ENCODE data around the gene NFIC. TPM values are rescaled to one million over a fixed set of nuclear protein-coding genes. Genes with fewer than 3 reads are reported as not detected.

The NFIC gene
- total and polyA plus RNA-seq, 2 donors from 2014 or later: 20.3 to 173 TPM

- no peak for TF ChIP-seq CTCF (IDR thresholded peaks at IDR 0.05; ENCODE audit: borderline replicate concordance, extremely low read depth, insufficient read depth)
- Histone ChIP-seq H3K4me1 (ENCODE audit: control insufficient read depth in 2 of 3, insufficient read depth in 2 of 3, low read depth in 1 of 3, low read length in 3 of 3) (peaks cover 4 to 37% (median 34%) of the 10 kb centered on the region in 3 donors), H3K9ac (ENCODE audit: low read length in 3 of 3) (no peak overlapping the region), H3K27ac (ENCODE audit: low read depth in 2 of 2, low read length in 2 of 2) (peak overlapping the region in 1 of 2 donors; percentile 37), H3K4me3 (ENCODE audit: low read length in 3 of 3) (no peak overlapping the region), H3K36me3 (ENCODE audit: control insufficient read depth in 2 of 3, insufficient read depth in 3 of 3, low read length in 3 of 3) (no peaks in the 10 kb centered on the region), H3K27me3 (ENCODE audit: control insufficient read depth, insufficient read depth, low read length) (peaks cover 3% of the 10 kb centered on the region), H3K9me3 (ENCODE audit: control insufficient read depth in 2 of 3, insufficient read depth in 1 of 3, low read length in 3 of 3) (no peaks in the 10 kb centered on the region)
- FAIRE-seq: no peak
- intact Hi-C loops (cut with DNase I): no loop called here
- no peak for DNase-seq
These were observed 1.9 kb upstream of the NFIC start for GRCh38 chr19:3364501-3364858.

GRCh38 chr19:3365093-3365835 lies 1.1 kb upstream of the NFIC start:
- no peak for TF ChIP-seq CTCF (IDR thresholded peaks at IDR 0.05; ENCODE audit: borderline replicate concordance, extremely low read depth, insufficient read depth)
- peaks cover 4 to 38% (median 37%) of the 10 kb centered on the region in 3 donors for H3K4me1 ChIP-seq (ENCODE audit: control insufficient read depth in 2 of 3, insufficient read depth in 2 of 3, low read depth in 1 of 3, low read length in 3 of 3)
- H3K9ac ChIP-seq (ENCODE audit: low read length in 3 of 3): peak overlapping the region in 1 of 3 donors; percentile 58
- H3K27ac ChIP-seq (ENCODE audit: low read depth in 2 of 2, low read length in 2 of 2): peak overlapping the region; percentile 89 to 94
- no peaks in the 10 kb centered on the region for H3K36me3 ChIP-seq (ENCODE audit: control insufficient read depth in 2 of 3, insufficient read depth in 3 of 3, low read length in 3 of 3)
- DNase-seq: peak in 1 of 5 donors; percentile 32
- H3K4me3 ChIP-seq (ENCODE audit: low read length in 3 of 3): peak overlapping the region; percentile 11 to 69 (median 21)
- FAIRE-seq: no peak
- intact Hi-C loops (cut with DNase I): no loop called here
- peaks cover 3% of the 10 kb centered on the region for H3K27me3 ChIP-seq (ENCODE audit: control insufficient read depth, insufficient read depth, low read length)
- H3K9me3 ChIP-seq (ENCODE audit: control insufficient read depth in 2 of 3, insufficient read depth in 1 of 3, low read length in 3 of 3): no peaks in the 10 kb centered on the region

- FAIRE-seq (no peak), DNase-seq (peak in 4 of 5 donors; percentile 46 to 89 (median 76))
- intact Hi-C loops (cut with DNase I): no loop called here
- peak overlapping the region; percentile 92 to 94 for H3K27ac ChIP-seq (ENCODE audit: low read depth in 2 of 2, low read length in 2 of 2)
- H3K36me3 ChIP-seq (ENCODE audit: control insufficient read depth in 2 of 3, insufficient read depth in 3 of 3, low read length in 3 of 3): no peaks in the 10 kb centered on the region
- H3K4me1 ChIP-seq (ENCODE audit: control insufficient read depth in 2 of 3, insufficient read depth in 2 of 3, low read depth in 1 of 3, low read length in 3 of 3): peaks cover 4 to 39% (median 37%) of the 10 kb centered on the region in 3 donors
- peak overlapping the region; percentile 7 to 72 (median 56) for H3K4me3 ChIP-seq (ENCODE audit: low read length in 3 of 3)
- H3K9ac ChIP-seq (ENCODE audit: low read length in 3 of 3): peak overlapping the region in 2 of 3 donors; percentile 50 to 80
- no peaks in the 10 kb centered on the region for H3K9me3 ChIP-seq (ENCODE audit: control insufficient read depth in 2 of 3, insufficient read depth in 1 of 3, low read length in 3 of 3)
- peaks cover 3% of the 10 kb centered on the region for H3K27me3 ChIP-seq (ENCODE audit: control insufficient read depth, insufficient read depth, low read length)
- no peak for TF ChIP-seq CTCF (IDR thresholded peaks at IDR 0.05; ENCODE audit: borderline replicate concordance, extremely low read depth, insufficient read depth)
These were observed 607 bp downstream of the NFIC start for GRCh38 chr19:3366753-3367627.

Measured in kidney (tissue), 14 donors.